Glutamatergic neuron (in vitro differentiated cells): ENCODE measurements around the gene SLC29A1. TPM values are rescaled to one million over a fixed set of nuclear protein-coding genes. Genes with fewer than 3 reads are reported as not detected.

Experiments used
- DNase-seq: peaks from one replicate; pipeline ENCODE4 v3.0.0; 2022
- H3K27ac Mint-ChIP-seq: one replicate; pipeline ENCODE4 v1.8.0; 2020; ENCODE audit warnings: mild to moderate bottlenecking, mixed read lengths, inconsistent platforms; ENCODE audit not compliant: unreplicated experiment
- H3K27me3 Mint-ChIP-seq: one replicate; pipeline ENCODE4 v1.8.0; 2020; ENCODE audit warnings: mild to moderate bottlenecking, moderate library complexity, mixed read lengths, inconsistent platforms; ENCODE audit not compliant: unreplicated experiment
- H3K36me3 Mint-ChIP-seq: one replicate; pipeline ENCODE4 v1.8.0; 2020; ENCODE audit warnings: mild to moderate bottlenecking, mixed read lengths, inconsistent platforms; ENCODE audit not compliant: unreplicated experiment
- H3K4me1 Mint-ChIP-seq: one replicate; pipeline ENCODE4 v1.8.0; 2020; ENCODE audit warnings: mild to moderate bottlenecking, low read depth, mixed read lengths, inconsistent platforms; ENCODE audit not compliant: unreplicated experiment
- H3K4me3 Mint-ChIP-seq: one replicate; pipeline ENCODE4 v1.8.0; 2020; ENCODE audit warnings: mild to moderate bottlenecking, mixed read lengths, inconsistent platforms; ENCODE audit not compliant: unreplicated experiment
- H3K9me3 Mint-ChIP-seq: one replicate; pipeline ENCODE4 v1.8.0; 2020; ENCODE audit warnings: mild to moderate bottlenecking, moderate library complexity, mixed read lengths, inconsistent platforms; ENCODE audit not compliant: unreplicated experiment
- CTCF ChIP-seq: fragments of 200-600 bp; sonication (generic); IDR thresholded peaks from one replicate; pipeline ENCODE4 v1.5.0; 2021; ENCODE audit not compliant: partially characterized antibody, unreplicated experiment
- total RNA-seq: library from RNA; stranded (reverse); fragmentation: NEBNext Ultra II Directional; extraction: Animal tissue kit (Norgen Biotek cat#: 25700); gene quantifications from one replicate; pipeline ENCODE4 v1.2.1, GENCODE V29; 2021; ENCODE audit not compliant: unreplicated experiment

The SLC29A1 gene
- total RNA-seq, 1 donor from 2014 or later = 20.0 TPM

GRCh38 chr6:44237021-44237812 lies 13.8 kb downstream of the SLC29A1 start:
- peak overlapping the region; percentile 77 for H3K4me3 Mint-ChIP-seq
- H3K27me3 Mint-ChIP-seq = peaks cover 11% of the 10 kb centered on the region
- peaks cover 7% of the 10 kb centered on the region for H3K9me3 Mint-ChIP-seq
- no peaks in the 10 kb centered on the region for H3K36me3 Mint-ChIP-seq
- no peak for TF ChIP-seq CTCF
- H3K27ac Mint-ChIP-seq = peak overlapping the region; percentile 92
- DNase-seq = peak; percentile 76
- peaks cover 31% of the 10 kb centered on the region for H3K4me1 Mint-ChIP-seq

GRCh38 chr6:44237813-44238433 lies 14.5 kb downstream of the SLC29A1 start:
- TF ChIP-seq CTCF = peak; percentile 99
- DNase-seq = peak; percentile 87
- peak overlapping the region; percentile 77 for H3K4me3 Mint-ChIP-seq

GRCh38 chr6:44238687-44239350 lies 15.4 kb downstream of the SLC29A1 start:
- peaks cover 7% of the 10 kb centered on the region for H3K9me3 Mint-ChIP-seq
- H3K27me3 Mint-ChIP-seq = peaks cover 11% of the 10 kb centered on the region
- peaks cover 27% of the 10 kb centered on the region for H3K4me1 Mint-ChIP-seq
- no peak for DNase-seq
- H3K36me3 Mint-ChIP-seq = no peaks in the 10 kb centered on the region
- no peak for TF ChIP-seq CTCF
- H3K27ac Mint-ChIP-seq = peak overlapping the region; percentile 92
- H3K4me3 Mint-ChIP-seq = peak overlapping the region; percentile 47

More at GRCh38 chr6:44237813-44238433, 14.5 kb downstream of the SLC29A1 start:
- Mint-ChIP-seq H3K27me3 (peaks cover 11% of the 10 kb centered on the region), H3K9me3 (peaks cover 7% of the 10 kb centered on the region), H3K36me3 (no peaks in the 10 kb centered on the region), H3K4me1 (peaks cover 31% of the 10 kb centered on the region), H3K27ac (peak overlapping the region; percentile 92)

GRCh38 chr6:44243345-44243744 lies 19.9 kb downstream of the SLC29A1 start:
- Mint-ChIP-seq H3K27me3 (peaks cover 26% of the 10 kb centered on the region), H3K27ac (no peak overlapping the region)

More at GRCh38 chr6:44243345-44243744, 19.9 kb downstream of the SLC29A1 start:
- H3K36me3 Mint-ChIP-seq = peaks cover under 1% of the 10 kb centered on the region
- no peak overlapping the region for H3K4me3 Mint-ChIP-seq
- H3K4me1 Mint-ChIP-seq = peaks cover 16% of the 10 kb centered on the region
- peaks cover 21% of the 10 kb centered on the region for H3K9me3 Mint-ChIP-seq
- no peak for TF ChIP-seq CTCF
- no peak for DNase-seq
